GM21619 (cell line): ENCODE data around the gene SERPINB13.

ENCODE experiments used
- ATAC-seq: cut with Tn5 transposase; IDR thresholded peaks from one replicate; pipeline ENCODE4 v1.9.1; 2021; ENCODE audit not compliant: unreplicated experiment

The SERPINB13 gene

GRCh38 chr18:63586966-63587365 lies at the start of gene SERPINB13:
Gene SERPINB13, plus strand, starts transcription at chr18:63587343. Its CDS starts 1,325 bp downstream, at chr18:63588668.
- no peak for ATAC-seq

GRCh38 chr18:63539904-63540510 lies 47.1 kb upstream of the SERPINB13 start:
- ATAC-seq = no peak

DNA sequence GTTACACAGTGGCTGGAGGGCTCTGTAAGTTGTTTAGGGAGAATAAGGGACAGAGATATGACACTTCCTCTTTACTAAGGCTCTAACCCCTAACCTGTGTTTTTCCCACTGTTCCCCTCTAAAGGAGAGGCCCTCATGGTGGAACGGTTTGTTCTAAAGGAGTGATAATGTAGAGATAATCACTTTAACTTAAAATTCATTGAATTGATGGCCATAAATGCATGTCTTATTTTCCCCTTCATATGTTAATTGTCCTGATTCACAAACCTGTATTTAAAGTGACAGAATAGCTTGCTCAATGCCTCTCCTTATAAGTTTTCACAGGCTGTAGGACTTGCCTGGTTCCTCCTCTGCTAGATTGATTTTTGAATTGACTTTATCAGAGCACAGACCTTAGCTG lies 45.1 kb upstream of the SERPINB13 start, which contains the start of gene SERPINB12:
TSS of gene SERPINB12 (plus strand) at position 301 of the 400 bp plus-strand sequence. CDS start 13,791 bp downstream, outside the sequence.
- ATAC-seq = no peak

DNA sequence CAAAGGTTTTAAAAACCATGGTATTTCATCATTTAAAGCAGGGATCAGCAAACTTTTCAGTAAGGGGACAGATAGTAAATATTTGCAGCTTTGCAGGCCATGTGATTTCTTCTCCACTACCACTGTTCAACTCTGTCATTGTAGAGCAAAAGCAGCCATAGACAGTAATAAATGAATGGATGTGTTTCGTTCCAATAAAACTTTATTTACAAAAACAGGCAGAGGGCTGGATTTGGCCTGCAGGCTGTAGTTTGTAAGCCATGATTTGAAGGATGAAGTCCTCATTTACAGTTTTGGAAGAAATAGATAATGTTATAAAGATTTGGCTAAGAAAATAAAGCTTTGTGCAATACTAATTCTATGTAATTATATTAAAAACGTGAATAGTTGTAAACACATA lies 43.1 kb upstream of the SERPINB13 start:
- no peak for ATAC-seq

DNA sequence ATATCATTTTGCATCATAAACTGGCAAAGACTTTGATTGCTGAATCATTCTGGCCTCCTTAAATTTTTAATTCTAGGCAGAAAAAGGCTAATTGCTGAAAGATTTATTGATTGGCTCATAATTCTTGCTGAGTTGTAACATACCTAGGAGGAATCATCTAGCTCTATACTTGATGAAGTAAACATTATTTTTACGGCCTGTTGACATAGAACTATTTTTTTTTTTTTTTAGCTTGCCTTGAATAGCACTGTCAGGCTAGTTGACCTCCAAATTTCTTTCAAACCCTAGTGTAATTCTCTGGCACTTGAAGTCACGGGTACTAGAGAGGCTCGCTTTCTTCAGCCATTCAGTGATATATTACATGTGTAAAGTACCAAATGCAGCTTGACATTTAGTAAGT lies 42.1 kb upstream of the SERPINB13 start:
- no peak for ATAC-seq

DNA sequence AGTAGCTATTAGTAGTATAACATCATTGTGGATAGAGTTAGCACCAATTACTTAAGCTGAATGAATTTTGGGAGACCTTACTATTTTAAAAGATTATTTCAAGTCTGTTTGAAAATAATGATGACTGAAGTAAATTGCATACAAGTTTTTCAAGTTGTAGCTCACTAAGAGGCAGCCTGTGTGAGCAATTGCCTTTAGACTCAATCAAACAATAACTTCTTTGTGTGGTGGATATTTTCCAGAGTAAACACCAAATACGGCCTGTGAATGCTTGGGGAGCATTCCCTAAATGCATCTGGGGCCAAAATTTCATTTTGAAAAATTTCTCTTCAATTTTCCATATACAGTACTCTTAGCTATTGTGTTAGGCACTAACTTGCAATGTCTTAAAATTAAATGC lies 37.1 kb upstream of the SERPINB13 start:
- no peak for ATAC-seq

GRCh38 chr18:63551769-63552168 lies 35.4 kb upstream of the SERPINB13 start:
- ATAC-seq = no peak

- no peak for ATAC-seq
Measured at GRCh38 chr18:63552581-63552980, 34.6 kb upstream of the SERPINB13 start.

GRCh38 chr18:63553081-63553480 lies 34.1 kb upstream of the SERPINB13 start:
- ATAC-seq = no peak

- ATAC-seq = no peak
Measured at GRCh38 chr18:63559567-63560491, 27.3 kb upstream of the SERPINB13 start.

- peak; percentile 79 for ATAC-seq
Measured at GRCh38 chr18:63562284-63562683, 24.9 kb upstream of the SERPINB13 start.

- ATAC-seq = no peak
Measured at GRCh38 chr18:63564021-63564420, 23.1 kb upstream of the SERPINB13 start.

DNA sequence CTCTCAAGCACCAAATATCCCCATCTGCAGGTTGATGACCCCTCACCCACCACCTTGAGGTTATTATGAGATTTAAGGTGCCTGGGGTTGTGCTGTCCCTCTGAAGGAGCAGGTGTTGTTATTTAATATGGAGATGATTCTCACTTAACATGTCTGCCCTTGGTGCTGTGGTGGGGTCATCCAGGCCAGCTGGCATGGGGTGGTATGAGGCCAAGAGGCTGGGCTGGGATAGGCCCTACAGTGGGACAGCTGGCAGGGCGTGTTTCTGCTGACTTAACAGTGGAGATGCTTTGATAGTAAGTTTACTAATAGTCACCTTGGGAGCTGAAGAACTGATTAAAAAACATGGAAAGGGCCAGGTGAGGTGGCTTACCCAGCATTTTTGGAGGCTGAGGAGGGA lies 22.6 kb upstream of the SERPINB13 start:
- no peak for ATAC-seq

GRCh38 chr18:63567276-63567675 lies 19.9 kb upstream of the SERPINB13 start:
- ATAC-seq = no peak

DNA sequence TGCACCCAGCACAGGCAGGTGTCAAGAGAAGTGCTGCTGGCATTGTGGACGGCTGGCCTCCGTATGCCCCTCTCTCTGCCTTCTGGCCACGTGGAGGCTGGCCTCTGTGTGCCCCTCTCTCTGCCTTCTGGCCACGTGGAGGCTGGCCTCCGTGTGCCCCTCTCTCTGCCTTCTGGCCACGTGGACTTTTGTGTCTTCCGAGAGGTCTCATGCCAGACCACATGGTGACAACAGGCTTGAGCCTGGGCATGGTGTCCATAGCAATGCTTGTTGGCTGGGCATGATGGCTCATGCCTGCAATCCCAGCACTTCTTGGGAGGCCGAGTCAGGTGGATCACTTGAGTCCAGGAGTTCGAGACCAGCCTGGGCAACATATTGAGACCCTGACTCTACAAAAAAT lies 19.3 kb upstream of the SERPINB13 start:
- ATAC-seq = no peak

- no peak for ATAC-seq
Measured at GRCh38 chr18:63570721-63571120, 16.4 kb upstream of the SERPINB13 start.

GRCh38 chr18:63575681-63576080 lies 11.5 kb upstream of the SERPINB13 start:
- ATAC-seq = no peak

- ATAC-seq = no peak
Measured at GRCh38 chr18:63578357-63578958, 8.7 kb upstream of the SERPINB13 start.

GRCh38 chr18:63579616-63580015 lies 7.5 kb upstream of the SERPINB13 start:
- no peak for ATAC-seq

- no peak for ATAC-seq
Measured at GRCh38 chr18:63585988-63586387, 1.2 kb upstream of the SERPINB13 start.

GRCh38 chr18:63586431-63586830 lies 712 bp upstream of the SERPINB13 start:
- no peak for ATAC-seq

GRCh38 chr18:63588909-63589308 lies 1.8 kb downstream of the SERPINB13 start:
- no peak for ATAC-seq
